Hepatocyte (in vitro differentiated cells): ENCODE measurements around the gene SNCB.

Experiments used
- EZH2 ChIP-seq: fragments of 200-600 bp; sonication (generic); IDR thresholded peaks from 2 replicates; pipeline ENCODE4 v1.6.1; 2016; ENCODE audit warnings: antibody characterized with exemption, mild to moderate bottlenecking, borderline replicate concordance
- EZH2phosphoT487 ChIP-seq: fragments of 200-600 bp; sonication (generic); IDR thresholded peaks from one replicate; pipeline ENCODE4 v1.6.1; 2018; ENCODE audit warnings: antibody characterized with exemption, mild to moderate bottlenecking, low read depth, moderate library complexity; ENCODE audit not compliant: unreplicated experiment, severe bottlenecking
- TF ChIP-seq, protein P1 (sequence below): fragments of 200-600 bp; sonication (generic); IDR thresholded peaks from 2 replicates; pipeline ENCODE4 v1.5.1; 2016; ENCODE audit warnings: antibody characterized with exemption, mild to moderate bottlenecking; ENCODE audit not compliant: poor library complexity

DNA sequence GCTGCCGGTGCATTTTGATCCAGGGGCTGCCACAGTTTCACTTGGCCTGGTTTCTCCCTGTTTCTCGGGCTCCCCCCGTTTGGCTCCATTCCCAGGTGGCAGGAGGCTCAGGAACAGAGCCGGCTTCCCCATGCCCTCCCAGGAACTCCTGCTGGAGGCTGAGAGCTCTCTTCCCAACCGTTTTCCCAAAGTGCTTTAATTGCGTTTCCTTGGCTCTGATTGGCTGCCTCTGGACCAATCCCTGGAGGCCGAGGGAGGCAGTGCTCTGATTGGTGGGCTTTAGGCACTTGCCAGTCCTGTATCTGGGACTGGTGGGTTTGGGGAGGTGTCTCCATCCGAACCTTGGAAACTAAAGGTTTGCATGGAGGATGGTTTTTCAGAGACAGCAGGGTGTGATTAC is 21.8 kb upstream of the SNCB start:
- TF ChIP-seq, protein P1, sequence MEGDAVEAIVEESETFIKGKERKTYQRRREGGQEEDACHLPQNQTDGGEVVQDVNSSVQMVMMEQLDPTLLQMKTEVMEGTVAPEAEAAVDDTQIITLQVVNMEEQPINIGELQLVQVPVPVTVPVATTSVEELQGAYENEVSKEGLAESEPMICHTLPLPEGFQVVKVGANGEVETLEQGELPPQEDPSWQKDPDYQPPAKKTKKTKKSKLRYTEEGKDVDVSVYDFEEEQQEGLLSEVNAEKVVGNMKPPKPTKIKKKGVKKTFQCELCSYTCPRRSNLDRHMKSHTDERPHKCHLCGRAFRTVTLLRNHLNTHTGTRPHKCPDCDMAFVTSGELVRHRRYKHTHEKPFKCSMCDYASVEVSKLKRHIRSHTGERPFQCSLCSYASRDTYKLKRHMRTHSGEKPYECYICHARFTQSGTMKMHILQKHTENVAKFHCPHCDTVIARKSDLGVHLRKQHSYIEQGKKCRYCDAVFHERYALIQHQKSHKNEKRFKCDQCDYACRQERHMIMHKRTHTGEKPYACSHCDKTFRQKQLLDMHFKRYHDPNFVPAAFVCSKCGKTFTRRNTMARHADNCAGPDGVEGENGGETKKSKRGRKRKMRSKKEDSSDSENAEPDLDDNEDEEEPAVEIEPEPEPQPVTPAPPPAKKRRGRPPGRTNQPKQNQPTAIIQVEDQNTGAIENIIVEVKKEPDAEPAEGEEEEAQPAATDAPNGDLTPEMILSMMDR, result no peak
- no peak for TF ChIP-seq EZH2
- no peak for TF ChIP-seq EZH2phosphoT487
